ENCODE data around the gene NAGPA. TPM values are rescaled to one million over a fixed set of nuclear protein-coding genes. Genes with fewer than 3 reads are reported as not detected.

The NAGPA gene
- total RNA-seq, 1 donor from 2014 or later = 11.4 TPM

GRCh38 chr16:4991754-4992153 is 42.0 kb downstream of the NAGPA start:
- peaks cover 21% of the 10 kb centered on the region for H3K27me3 Mint-ChIP-seq
- H3K36me3 Mint-ChIP-seq (ENCODE audit: low read depth) = no peaks in the 10 kb centered on the region
- no peak overlapping the region for H3K4me3 Mint-ChIP-seq
- no peaks in the 10 kb centered on the region for H3K9me3 Mint-ChIP-seq
- intact Hi-C loops (cut with micrococcal nuclease) = no loop called here
- H3K27ac Mint-ChIP-seq = no peak overlapping the region
- no peaks in the 10 kb centered on the region for H3K4me1 Mint-ChIP-seq
- DNase-seq = no peak

GRCh38 chr16:4990415-4990814 is 43.3 kb downstream of the NAGPA start:
- H3K27me3 Mint-ChIP-seq = peaks cover 27% of the 10 kb centered on the region
- H3K27ac Mint-ChIP-seq = no peak overlapping the region
- H3K9me3 Mint-ChIP-seq = no peaks in the 10 kb centered on the region
- H3K4me1 Mint-ChIP-seq = no peaks in the 10 kb centered on the region
- no peak overlapping the region for H3K4me3 Mint-ChIP-seq
- intact Hi-C loops (cut with micrococcal nuclease) = no loop called here
- no peaks in the 10 kb centered on the region for H3K36me3 Mint-ChIP-seq (ENCODE audit: low read depth)
- no peak for DNase-seq

- Mint-ChIP-seq H3K27me3 (peaks cover 28% of the 10 kb centered on the region), H3K4me1 (no peaks in the 10 kb centered on the region), H3K4me3 (no peak overlapping the region), H3K9me3 (no peaks in the 10 kb centered on the region), H3K36me3 (ENCODE audit: low read depth) (no peaks in the 10 kb centered on the region), H3K27ac (no peak overlapping the region)
- no peak for DNase-seq
- intact Hi-C loops (cut with micrococcal nuclease) = no loop called here
These were observed 44.2 kb downstream of the NAGPA start for GRCh38 chr16:4989391-4990006.

DNA sequence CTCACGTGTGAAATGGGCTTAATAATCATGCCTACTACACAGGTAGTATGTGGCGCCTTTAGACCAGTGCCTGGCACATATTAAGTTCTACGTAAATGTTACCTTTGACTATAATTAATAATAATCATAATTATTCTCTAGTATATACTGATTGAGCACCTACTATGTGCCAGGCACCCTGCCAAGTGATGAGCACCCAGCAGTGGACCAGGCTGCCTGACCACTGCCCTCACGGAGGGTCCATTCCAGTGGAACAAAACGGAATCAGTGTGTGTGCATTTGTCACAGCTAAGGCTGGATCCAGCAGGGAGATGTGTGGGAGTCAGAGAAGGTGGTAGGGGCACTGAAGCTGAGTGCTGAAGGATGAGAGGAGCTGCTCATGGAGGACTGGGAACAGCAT is 45.1 kb downstream of the NAGPA start:
- Mint-ChIP-seq H3K4me1 (no peaks in the 10 kb centered on the region), H3K27ac (no peak overlapping the region), H3K27me3 (peaks cover 28% of the 10 kb centered on the region), H3K36me3 (ENCODE audit: low read depth) (no peaks in the 10 kb centered on the region), H3K9me3 (no peaks in the 10 kb centered on the region), H3K4me3 (no peak overlapping the region)
- no peak for DNase-seq
- intact Hi-C loops (cut with micrococcal nuclease) = no loop called here

DNA sequence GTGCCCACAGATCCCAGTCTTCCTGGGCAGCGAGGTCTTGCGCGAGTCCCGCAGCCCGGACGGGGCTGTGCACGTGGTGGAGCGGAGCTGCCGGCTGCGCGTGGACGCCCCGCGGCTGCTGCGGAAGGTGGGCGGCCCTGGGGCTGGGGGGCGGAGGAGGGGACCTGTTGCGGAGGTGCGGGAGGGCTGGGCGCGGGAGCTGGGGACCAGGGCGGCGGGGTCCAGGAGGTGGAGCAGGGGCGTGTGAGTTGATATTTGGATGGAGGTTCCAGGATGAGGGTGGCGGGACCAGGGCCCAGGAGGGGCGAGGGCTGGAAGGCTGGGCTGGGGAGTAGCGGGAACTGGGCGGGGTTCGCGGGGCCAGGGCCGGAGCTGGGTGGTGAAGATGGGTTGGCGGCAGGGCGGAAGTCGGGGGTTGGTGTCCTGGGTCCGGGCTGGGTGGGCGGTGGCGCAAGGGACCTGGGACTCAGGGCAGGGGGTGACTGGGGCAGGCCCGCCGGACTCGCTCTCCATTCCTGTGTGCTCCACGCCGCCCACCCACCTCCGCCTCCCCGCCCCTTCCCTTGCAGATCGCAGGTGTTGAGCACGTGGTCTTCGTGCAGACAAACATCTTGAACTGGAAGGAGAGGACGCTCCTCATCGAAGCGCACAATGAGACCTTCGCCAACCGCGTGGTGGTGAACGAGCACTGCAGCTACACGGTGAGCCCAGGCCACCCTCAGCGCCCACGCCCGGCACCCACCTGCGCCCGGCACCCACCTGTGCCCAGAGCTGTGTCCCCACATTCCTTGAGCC is 46.0 kb downstream of the NAGPA start:
- intact Hi-C loops (cut with micrococcal nuclease) = no loop called here
- H3K9me3 Mint-ChIP-seq = no peaks in the 10 kb centered on the region
- H3K36me3 Mint-ChIP-seq (ENCODE audit: low read depth) = no peaks in the 10 kb centered on the region
- H3K4me1 Mint-ChIP-seq = no peaks in the 10 kb centered on the region
- peaks cover 28% of the 10 kb centered on the region for H3K27me3 Mint-ChIP-seq
- H3K27ac Mint-ChIP-seq = no peak overlapping the region
- no peak overlapping the region for H3K4me3 Mint-ChIP-seq
- no peak for DNase-seq

DNA sequence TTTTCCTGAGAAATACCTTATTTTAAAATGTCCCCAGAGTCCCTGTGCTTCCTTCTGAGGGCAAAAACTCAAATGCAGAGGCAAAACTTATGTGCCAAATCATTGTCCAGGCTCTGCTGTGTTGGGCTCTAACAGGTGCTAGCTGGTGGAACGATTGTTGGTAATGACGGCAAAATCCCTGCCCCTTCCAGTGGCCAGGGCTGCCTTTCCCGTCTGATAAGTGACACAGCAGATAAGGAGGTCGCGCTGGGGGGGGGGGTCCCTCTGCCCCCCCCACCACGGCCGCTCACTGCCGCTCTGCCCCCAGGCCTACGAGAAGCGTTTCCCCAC is 46.5 kb downstream of the NAGPA start:
- DNase-seq = no peak
- H3K27me3 Mint-ChIP-seq = peaks cover 28% of the 10 kb centered on the region
- no peak overlapping the region for H3K4me3 Mint-ChIP-seq
- no peaks in the 10 kb centered on the region for H3K4me1 Mint-ChIP-seq
- no peaks in the 10 kb centered on the region for H3K36me3 Mint-ChIP-seq (ENCODE audit: low read depth)
- H3K27ac Mint-ChIP-seq = no peak overlapping the region
- intact Hi-C loops (cut with micrococcal nuclease) = no loop called here
- H3K9me3 Mint-ChIP-seq = no peaks in the 10 kb centered on the region

GRCh38 chr16:4984174-4984990 is 49.4 kb downstream of the NAGPA start:
- H3K36me3 Mint-ChIP-seq (ENCODE audit: low read depth) = no peaks in the 10 kb centered on the region
- no peaks in the 10 kb centered on the region for H3K9me3 Mint-ChIP-seq
- intact Hi-C loops (cut with micrococcal nuclease) = no loop called here
- H3K27ac Mint-ChIP-seq = no peak overlapping the region
- DNase-seq = no peak
- H3K4me1 Mint-ChIP-seq = no peaks in the 10 kb centered on the region
- H3K27me3 Mint-ChIP-seq = peaks cover 28% of the 10 kb centered on the region
- no peak overlapping the region for H3K4me3 Mint-ChIP-seq

DNA sequence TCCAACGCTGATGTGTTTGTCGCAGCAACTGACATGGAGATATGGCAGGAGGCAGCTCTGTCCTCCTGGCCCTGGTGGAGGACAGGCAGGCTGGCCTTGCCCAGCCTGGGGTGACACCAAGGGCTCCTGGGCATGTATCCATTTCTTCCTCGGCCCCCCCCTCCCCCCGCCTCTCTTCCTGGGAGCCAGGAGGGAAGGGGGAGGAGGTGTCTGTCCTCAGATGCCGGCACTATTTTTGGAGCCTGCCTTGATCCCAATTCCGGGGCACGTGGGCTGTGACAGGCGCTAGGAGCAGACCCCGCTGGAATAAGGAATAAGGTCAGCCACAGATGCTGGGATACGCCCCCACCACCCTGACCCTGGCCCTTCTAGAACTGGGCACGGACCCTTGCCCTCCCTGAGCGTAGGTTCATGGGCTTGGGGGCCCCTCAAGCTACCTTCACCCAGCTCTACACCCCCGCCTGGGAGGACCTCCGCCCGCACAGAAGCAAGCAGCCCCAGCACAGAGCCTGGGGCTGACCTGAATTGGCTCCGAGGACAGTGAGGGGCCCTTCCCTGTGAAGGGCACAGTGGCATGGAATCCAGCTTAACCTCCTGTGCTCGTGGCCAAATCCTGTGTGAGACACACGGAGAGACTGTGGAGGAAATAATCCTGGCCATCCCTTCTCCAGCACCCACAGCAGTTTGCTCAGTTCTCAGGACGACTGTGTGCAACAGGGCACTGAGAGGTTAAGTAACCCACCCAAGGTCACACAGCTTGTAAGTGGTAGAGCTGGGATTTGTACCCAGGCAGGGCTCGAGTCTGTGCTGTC is 51.5 kb downstream of the NAGPA start:
- Mint-ChIP-seq H3K27ac (no peak overlapping the region), H3K27me3 (peaks cover 14% of the 10 kb centered on the region), H3K36me3 (ENCODE audit: low read depth) (no peaks in the 10 kb centered on the region), H3K4me3 (no peak overlapping the region), H3K4me1 (no peaks in the 10 kb centered on the region), H3K9me3 (no peaks in the 10 kb centered on the region)
- no peak for DNase-seq
- intact Hi-C loops (cut with micrococcal nuclease) = no loop called here

DNA sequence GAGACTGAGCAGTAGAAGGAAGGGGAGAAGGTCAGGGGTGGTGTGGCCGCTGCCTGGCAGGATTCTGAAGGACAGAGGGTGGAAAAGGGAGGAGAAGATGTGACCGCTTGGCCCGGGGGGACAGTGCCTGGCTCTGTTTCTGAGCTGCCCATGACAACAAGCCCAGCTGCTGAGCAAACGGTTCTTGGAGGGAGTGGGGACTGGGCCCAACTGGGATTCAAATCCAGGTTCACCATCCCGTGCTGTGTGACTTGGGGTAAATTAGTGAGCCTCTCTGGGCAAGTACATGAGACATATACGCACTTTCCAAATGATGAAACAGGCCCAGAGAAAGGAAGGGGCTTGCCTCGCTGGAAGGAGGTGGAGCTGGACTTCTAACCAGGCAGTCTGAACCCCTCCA is 52.3 kb downstream of the NAGPA start:
- Mint-ChIP-seq H3K27ac (no peak overlapping the region), H3K9me3 (no peaks in the 10 kb centered on the region), H3K36me3 (ENCODE audit: low read depth) (no peaks in the 10 kb centered on the region), H3K4me1 (no peaks in the 10 kb centered on the region), H3K27me3 (peaks cover 8% of the 10 kb centered on the region), H3K4me3 (no peak overlapping the region)
- intact Hi-C loops (cut with micrococcal nuclease) = no loop called here
- no peak for DNase-seq

DNA sequence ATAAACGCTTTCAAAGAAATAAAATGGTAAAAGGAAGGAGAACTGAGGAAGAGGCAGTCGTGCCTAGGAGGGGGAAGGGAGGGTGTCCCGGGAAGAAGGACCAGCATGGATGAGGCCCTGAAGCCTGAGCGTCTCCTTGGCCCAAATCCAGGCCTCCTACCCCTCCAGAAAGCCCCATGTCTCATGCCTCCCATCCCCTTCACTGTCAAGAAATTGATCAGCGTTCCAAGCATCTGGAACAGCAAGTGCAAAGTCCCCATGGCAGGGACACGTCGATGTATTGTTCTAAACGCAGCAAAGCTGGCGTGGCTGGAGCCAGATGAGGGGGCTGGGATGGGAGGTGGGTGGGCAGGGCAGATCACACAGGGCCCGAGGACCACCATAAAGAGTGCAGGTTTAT is 53.0 kb downstream of the NAGPA start:
- intact Hi-C loops (cut with micrococcal nuclease) = no loop called here
- no peaks in the 10 kb centered on the region for H3K36me3 Mint-ChIP-seq (ENCODE audit: low read depth)
- peaks cover 5% of the 10 kb centered on the region for H3K27me3 Mint-ChIP-seq
- no peak overlapping the region for H3K27ac Mint-ChIP-seq
- peaks cover 2% of the 10 kb centered on the region for H3K9me3 Mint-ChIP-seq
- no peak for DNase-seq
- no peaks in the 10 kb centered on the region for H3K4me1 Mint-ChIP-seq
- no peak overlapping the region for H3K4me3 Mint-ChIP-seq

DNA sequence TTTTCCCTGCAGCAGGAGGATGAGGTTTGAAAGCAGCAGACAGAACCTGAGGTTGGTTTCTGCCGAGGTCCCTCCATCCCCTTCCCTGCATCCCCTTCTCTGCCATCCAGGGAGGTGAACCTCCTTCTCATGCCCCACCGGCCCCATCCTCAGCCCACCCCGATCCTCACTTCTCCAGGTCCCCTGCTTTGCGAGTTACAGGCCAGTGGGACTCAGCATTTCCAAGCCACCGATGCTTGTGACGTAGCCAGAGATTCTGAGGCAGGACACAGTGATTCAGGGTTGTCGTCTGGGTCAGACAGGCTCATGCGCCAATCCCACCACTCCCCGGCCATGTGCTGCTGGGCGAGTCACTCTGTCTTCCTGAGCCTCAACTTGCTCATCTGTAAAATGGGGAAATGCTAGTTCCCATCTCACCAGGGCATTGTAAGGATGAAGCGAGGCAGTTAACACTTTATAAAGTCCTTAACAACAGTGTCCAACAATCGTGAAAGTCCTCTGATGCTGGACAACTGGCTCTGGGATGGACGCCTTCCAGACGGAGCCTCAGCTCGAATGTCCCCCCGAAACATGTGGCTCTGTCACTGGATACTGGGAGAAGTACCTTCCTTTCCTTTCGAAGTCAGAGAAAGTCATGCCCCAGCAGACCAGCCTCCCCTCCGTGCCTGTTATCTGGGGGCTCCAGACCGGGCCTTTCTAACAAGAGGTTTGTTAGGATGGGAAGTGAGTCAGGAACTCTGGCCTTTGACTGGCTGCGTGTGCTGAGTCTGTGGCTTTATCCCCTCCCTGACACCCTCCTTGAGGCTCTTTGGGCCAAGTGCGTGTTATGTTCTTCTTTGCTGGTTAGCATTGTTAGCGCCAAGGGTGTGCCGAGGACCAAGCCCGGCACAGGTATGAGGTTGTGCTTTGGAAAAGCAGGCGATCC is 53.7 kb downstream of the NAGPA start:
- no peak overlapping the region for H3K4me3 Mint-ChIP-seq
- H3K36me3 Mint-ChIP-seq (ENCODE audit: low read depth) = no peaks in the 10 kb centered on the region
- H3K4me1 Mint-ChIP-seq = no peaks in the 10 kb centered on the region
- no peak for DNase-seq
- H3K27me3 Mint-ChIP-seq = peaks cover 5% of the 10 kb centered on the region
- intact Hi-C loops (cut with micrococcal nuclease) = no loop called here
- no peak overlapping the region for H3K27ac Mint-ChIP-seq
- peaks cover 5% of the 10 kb centered on the region for H3K9me3 Mint-ChIP-seq

- Mint-ChIP-seq H3K4me1 (no peaks in the 10 kb centered on the region), H3K27ac (no peak overlapping the region), H3K36me3 (ENCODE audit: low read depth) (no peaks in the 10 kb centered on the region), H3K27me3 (peaks cover 5% of the 10 kb centered on the region), H3K9me3 (peaks cover 5% of the 10 kb centered on the region), H3K4me3 (no peak overlapping the region)
- no peak for DNase-seq
- intact Hi-C loops (cut with micrococcal nuclease) = no loop called here
These were observed 54.6 kb downstream of the NAGPA start for GRCh38 chr16:4979164-4979563.

- H3K27ac Mint-ChIP-seq = no peak overlapping the region
- H3K27me3 Mint-ChIP-seq = peaks cover 5% of the 10 kb centered on the region
- peaks cover 10% of the 10 kb centered on the region for H3K4me1 Mint-ChIP-seq
- no peak overlapping the region for H3K4me3 Mint-ChIP-seq
- DNase-seq = no peak
- H3K9me3 Mint-ChIP-seq = peaks cover 13% of the 10 kb centered on the region
- intact Hi-C loops (cut with micrococcal nuclease) = no loop called here
- H3K36me3 Mint-ChIP-seq (ENCODE audit: low read depth) = no peaks in the 10 kb centered on the region
These were observed 57.1 kb downstream of the NAGPA start for GRCh38 chr16:4976611-4977145.
